Activated T-cell treated with anti-CD3 and anti-CD28 coated beads, Interleukin-2, amount 50 U/mL, for 24 hours (primary cell): Measurements from ENCODE around the gene ACTG1.

Experiments
- DNase-seq: peaks from one replicate; pipeline ENCODE4 v3.0.0-alpha.2; 2020
- H3K27ac Mint-ChIP-seq: 2 replicates; pipeline ENCODE4 v1.8.0; 2020; ENCODE audit warnings: mild to moderate bottlenecking, mixed read lengths
- H3K27me3 Mint-ChIP-seq: 2 replicates; pipeline ENCODE4 v1.8.0; 2020; ENCODE audit warnings: mixed read lengths
- H3K36me3 Mint-ChIP-seq: 2 replicates; pipeline ENCODE4 v1.8.0; 2020; ENCODE audit warnings: low read depth, mixed read lengths
- H3K4me1 Mint-ChIP-seq: 2 replicates; pipeline ENCODE4 v1.8.0; 2020; ENCODE audit warnings: low read depth, mixed read lengths
- H3K4me3 Mint-ChIP-seq: 2 replicates; pipeline ENCODE4 v1.8.0; 2020; ENCODE audit warnings: mild to moderate bottlenecking, moderate library complexity, mixed read lengths
- H3K9me3 Mint-ChIP-seq: 2 replicates; pipeline ENCODE4 v1.8.0; 2020; ENCODE audit warnings: mixed read lengths

Gene ACTG1

GRCh38 chr17:81509207-81509971, 3.2 kb downstream of the ACTG1 start:
- Mint-ChIP-seq H3K4me1 (peaks cover 18% of the 10 kb centered on the region), H3K27ac (peak overlapping the region; percentile 94), H3K9me3 (no peaks in the 10 kb centered on the region), H3K27me3 (no peaks in the 10 kb centered on the region), H3K4me3 (peak overlapping the region; percentile 94), H3K36me3 (peaks cover 50% of the 10 kb centered on the region)
- peak; percentile 51 for DNase-seq

- Mint-ChIP-seq H3K27ac (peak overlapping the region; percentile 94), H3K4me3 (peak overlapping the region; percentile 94), H3K27me3 (no peaks in the 10 kb centered on the region), H3K9me3 (no peaks in the 10 kb centered on the region), H3K4me1 (peaks cover 18% of the 10 kb centered on the region), H3K36me3 (peaks cover 49% of the 10 kb centered on the region)
- DNase-seq: no peak
These were observed 3.9 kb downstream of the ACTG1 start for GRCh38 chr17:81508639-81509206.

- Mint-ChIP-seq H3K4me1 (peaks cover 4% of the 10 kb centered on the region), H3K27me3 (no peaks in the 10 kb centered on the region), H3K27ac (no peak overlapping the region), H3K9me3 (no peaks in the 10 kb centered on the region), H3K36me3 (peaks cover 9% of the 10 kb centered on the region), H3K4me3 (no peak overlapping the region)
- DNase-seq: no peak
These were observed 9.0 kb downstream of the ACTG1 start for GRCh38 chr17:81503619-81504018.

GRCh38 chr17:81502471-81503017, 10.1 kb downstream of the ACTG1 start:
- Mint-ChIP-seq H3K4me3 (no peak overlapping the region), H3K36me3 (no peaks in the 10 kb centered on the region), H3K27ac (no peak overlapping the region), H3K4me1 (no peaks in the 10 kb centered on the region), H3K9me3 (no peaks in the 10 kb centered on the region), H3K27me3 (peaks cover 6% of the 10 kb centered on the region)
- DNase-seq: no peak

GRCh38 chr17:81500047-81500446, 12.6 kb downstream of the ACTG1 start:
- no peaks in the 10 kb centered on the region for H3K4me1 Mint-ChIP-seq
- H3K9me3 Mint-ChIP-seq: no peaks in the 10 kb centered on the region
- H3K27ac Mint-ChIP-seq: no peak overlapping the region
- H3K4me3 Mint-ChIP-seq: no peak overlapping the region
- no peak for DNase-seq
- no peaks in the 10 kb centered on the region for H3K36me3 Mint-ChIP-seq
- H3K27me3 Mint-ChIP-seq: peaks cover 6% of the 10 kb centered on the region

- Mint-ChIP-seq H3K4me3 (no peak overlapping the region), H3K9me3 (no peaks in the 10 kb centered on the region), H3K4me1 (no peaks in the 10 kb centered on the region), H3K27me3 (peaks cover 6% of the 10 kb centered on the region), H3K36me3 (no peaks in the 10 kb centered on the region), H3K27ac (no peak overlapping the region)
- DNase-seq: no peak
These were observed 13.0 kb downstream of the ACTG1 start for GRCh38 chr17:81499601-81499970.

GRCh38 chr17:81498953-81499600, 13.5 kb downstream of the ACTG1 start:
- H3K27me3 Mint-ChIP-seq: peaks cover 6% of the 10 kb centered on the region
- H3K36me3 Mint-ChIP-seq: no peaks in the 10 kb centered on the region

GRCh38 chr17:81494626-81495377, 17.8 kb downstream of the ACTG1 start:
- H3K36me3 Mint-ChIP-seq: no peaks in the 10 kb centered on the region
- no peaks in the 10 kb centered on the region for H3K9me3 Mint-ChIP-seq
- H3K27ac Mint-ChIP-seq: no peak overlapping the region
- no peak overlapping the region for H3K4me3 Mint-ChIP-seq
- H3K27me3 Mint-ChIP-seq: peaks cover 7% of the 10 kb centered on the region
- no peaks in the 10 kb centered on the region for H3K4me1 Mint-ChIP-seq
- no peak for DNase-seq

More at GRCh38 chr17:81498953-81499600, 13.5 kb downstream of the ACTG1 start:
- H3K9me3 Mint-ChIP-seq: no peaks in the 10 kb centered on the region
- no peak overlapping the region for H3K4me3 Mint-ChIP-seq
- no peak for DNase-seq
- H3K4me1 Mint-ChIP-seq: no peaks in the 10 kb centered on the region
- H3K27ac Mint-ChIP-seq: no peak overlapping the region

GRCh38 chr17:81493198-81494038, 19.2 kb downstream of the ACTG1 start:
- H3K4me3 Mint-ChIP-seq: no peak overlapping the region
- H3K4me1 Mint-ChIP-seq: peaks cover 2% of the 10 kb centered on the region
- H3K9me3 Mint-ChIP-seq: no peaks in the 10 kb centered on the region
- H3K27ac Mint-ChIP-seq: no peak overlapping the region
- peaks cover 10% of the 10 kb centered on the region for H3K27me3 Mint-ChIP-seq
- no peaks in the 10 kb centered on the region for H3K36me3 Mint-ChIP-seq
- no peak for DNase-seq

GRCh38 chr17:81492706-81493105, 19.9 kb downstream of the ACTG1 start:
- peaks cover 4% of the 10 kb centered on the region for H3K27me3 Mint-ChIP-seq
- peaks cover 2% of the 10 kb centered on the region for H3K4me1 Mint-ChIP-seq
- H3K9me3 Mint-ChIP-seq: no peaks in the 10 kb centered on the region
- H3K36me3 Mint-ChIP-seq: no peaks in the 10 kb centered on the region
- DNase-seq: no peak
- no peak overlapping the region for H3K27ac Mint-ChIP-seq
- no peak overlapping the region for H3K4me3 Mint-ChIP-seq

GRCh38 chr17:81492202-81492601, 20.4 kb downstream of the ACTG1 start:
- H3K36me3 Mint-ChIP-seq: no peaks in the 10 kb centered on the region
- no peak for DNase-seq
- peaks cover 5% of the 10 kb centered on the region for H3K4me1 Mint-ChIP-seq
- no peak overlapping the region for H3K27ac Mint-ChIP-seq
- H3K9me3 Mint-ChIP-seq: no peaks in the 10 kb centered on the region
- no peak overlapping the region for H3K4me3 Mint-ChIP-seq
- peaks cover 4% of the 10 kb centered on the region for H3K27me3 Mint-ChIP-seq

- H3K27me3 Mint-ChIP-seq: peaks cover 4% of the 10 kb centered on the region
- no peak overlapping the region for H3K27ac Mint-ChIP-seq
- no peaks in the 10 kb centered on the region for H3K36me3 Mint-ChIP-seq
- peaks cover 5% of the 10 kb centered on the region for H3K4me1 Mint-ChIP-seq
- no peaks in the 10 kb centered on the region for H3K9me3 Mint-ChIP-seq
- DNase-seq: no peak
- no peak overlapping the region for H3K4me3 Mint-ChIP-seq
These were observed 20.8 kb downstream of the ACTG1 start for GRCh38 chr17:81491761-81492160.

GRCh38 chr17:81491181-81491581, 21.4 kb downstream of the ACTG1 start:
- DNase-seq: no peak
- H3K27ac Mint-ChIP-seq: no peak overlapping the region
- peaks cover 10% of the 10 kb centered on the region for H3K4me1 Mint-ChIP-seq
- H3K27me3 Mint-ChIP-seq: peaks cover 7% of the 10 kb centered on the region
- no peaks in the 10 kb centered on the region for H3K36me3 Mint-ChIP-seq
- no peak overlapping the region for H3K4me3 Mint-ChIP-seq
- H3K9me3 Mint-ChIP-seq: no peaks in the 10 kb centered on the region
